Neuron (in vitro differentiated cells): ENCODE measurements around the gene ELP2.
"Not testable (repeated sequence)": the region's sequence is repeated elsewhere in the genome, so short reads cannot be mapped to it uniquely, and the experiment has no call there.

Experiments
- H2AFZ ChIP-seq: one replicate; pipeline ENCODE4 v1.6.1; 2013; ENCODE audit warnings: low read depth, mild to moderate bottlenecking, inconsistent platforms, low read length, moderate library complexity
- H3K27me3 ChIP-seq: one replicate; pipeline ENCODE4 v1.6.1; 2013; ENCODE audit warnings: low read length; ENCODE audit not compliant: insufficient read depth
- H3K36me3 ChIP-seq: one replicate; pipeline ENCODE4 v1.6.1; 2013; ENCODE audit warnings: low read length; ENCODE audit not compliant: insufficient read depth
- H3K4me1 ChIP-seq: one replicate; pipeline ENCODE4 v1.6.1; 2013; ENCODE audit warnings: low read length; ENCODE audit not compliant: insufficient read depth
- H3K4me3 ChIP-seq: 2 replicates; pipeline ENCODE4 v1.5.1; 2013; ENCODE audit warnings: mild to moderate bottlenecking, low read length, moderate library complexity
- H3K9me3 ChIP-seq: one replicate; pipeline ENCODE4 v1.6.1; 2013; ENCODE audit warnings: low read length

Gene ELP2

DNA sequence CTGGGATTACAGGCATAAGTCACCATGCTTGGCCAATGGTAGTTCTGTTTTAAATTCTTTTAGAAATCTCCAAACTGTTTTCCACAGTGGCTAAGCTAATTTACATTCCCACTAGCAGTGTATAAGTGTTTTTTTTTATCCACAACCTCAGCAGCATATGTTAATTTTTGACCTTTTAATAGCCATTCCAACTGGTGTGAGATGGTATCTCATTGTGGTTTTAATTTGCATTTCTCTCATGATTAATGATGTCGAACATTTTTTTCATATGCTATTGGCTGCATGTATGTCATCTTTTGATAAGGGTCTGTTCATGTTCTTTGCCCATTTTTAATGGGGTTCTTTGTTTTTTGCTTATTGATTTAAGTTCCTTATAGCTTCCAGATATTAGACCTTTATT is 77.6 kb downstream of the ELP2 start:
- no peaks in the 10 kb centered on the region for H3K27me3 ChIP-seq
- H3K9me3 ChIP-seq = no peaks in the 10 kb centered on the region
- H3K36me3 ChIP-seq = no peaks in the 10 kb centered on the region
- no peak overlapping the region for H2AFZ ChIP-seq
- no peaks in the 10 kb centered on the region for H3K4me1 ChIP-seq
- no peak overlapping the region for H3K4me3 ChIP-seq

DNA sequence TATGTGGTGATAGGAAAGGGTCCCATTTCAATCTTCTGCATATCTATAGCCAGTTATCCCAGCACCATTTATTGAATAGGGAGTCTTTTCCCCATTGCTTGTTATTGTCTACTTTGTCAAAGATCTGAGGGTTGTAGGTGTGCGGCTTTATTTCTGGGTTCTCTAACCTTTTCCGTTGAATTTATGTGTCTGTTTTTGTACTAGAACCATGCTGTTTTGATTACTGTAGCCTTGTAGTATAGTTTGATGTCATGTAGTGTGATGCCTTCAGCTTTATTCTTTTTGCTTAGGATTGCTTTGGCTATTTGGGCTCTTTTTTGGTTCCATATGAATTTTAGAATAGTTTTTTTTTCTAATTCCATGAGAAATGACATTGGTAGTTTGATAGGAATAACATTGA is 78.3 kb downstream of the ELP2 start:
- not testable (repeated sequence) for H3K4me1 ChIP-seq, H3K9me3 ChIP-seq, H3K36me3 ChIP-seq, H3K4me3 ChIP-seq, H2AFZ ChIP-seq, H3K27me3 ChIP-seq

- Histone ChIP-seq H3K36me3 (no peaks in the 10 kb centered on the region), H3K27me3 (no peaks in the 10 kb centered on the region), H3K9me3 (no peaks in the 10 kb centered on the region), H2AFZ (no peak overlapping the region), H3K4me3 (no peak overlapping the region), H3K4me1 (peaks cover 7% of the 10 kb centered on the region)
Observed at GRCh38 chr18:36211612-36212065, 81.9 kb downstream of the ELP2 start.

GRCh38 chr18:36212301-36213171 is 82.8 kb downstream of the ELP2 start:
- no peaks in the 10 kb centered on the region for H3K36me3 ChIP-seq
- no peaks in the 10 kb centered on the region for H3K27me3 ChIP-seq

GRCh38 chr18:36214811-36215210 is 85.1 kb downstream of the ELP2 start:
- Histone ChIP-seq H3K36me3 (no peaks in the 10 kb centered on the region), H3K9me3 (no peaks in the 10 kb centered on the region), H2AFZ (no peak overlapping the region), H3K27me3 (no peaks in the 10 kb centered on the region), H3K4me3 (no peak overlapping the region), H3K4me1 (peaks cover 7% of the 10 kb centered on the region)

More at GRCh38 chr18:36212301-36213171, 82.8 kb downstream of the ELP2 start:
- Histone ChIP-seq H3K9me3 (no peaks in the 10 kb centered on the region), H3K4me1 (peaks cover 7% of the 10 kb centered on the region), H2AFZ (no peak overlapping the region), H3K4me3 (no peak overlapping the region)

DNA sequence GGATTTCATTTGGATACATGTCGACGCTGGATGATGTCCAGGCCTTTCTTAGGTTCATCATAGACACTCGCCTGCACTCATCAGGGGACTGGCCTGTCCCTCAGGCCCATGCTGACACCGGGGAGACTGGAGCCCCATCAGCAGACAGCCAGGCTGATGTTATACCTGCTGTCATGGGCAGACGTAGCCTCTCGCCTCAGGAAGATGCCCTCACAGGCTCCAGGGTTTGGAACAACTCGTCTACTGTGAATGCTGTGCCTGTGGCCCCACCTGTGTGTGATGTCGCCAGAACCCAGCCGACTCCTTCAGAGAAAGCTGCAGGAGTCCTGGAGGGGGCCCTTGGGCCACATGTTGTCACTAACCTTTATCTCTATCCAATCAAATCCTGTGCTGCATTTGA is 85.9 kb downstream of the ELP2 start:
- H3K27me3 ChIP-seq = no peaks in the 10 kb centered on the region
- H3K36me3 ChIP-seq = no peaks in the 10 kb centered on the region
- H3K4me3 ChIP-seq = no peak overlapping the region
- H3K4me1 ChIP-seq = peaks cover 7% of the 10 kb centered on the region
- no peak overlapping the region for H2AFZ ChIP-seq
- no peaks in the 10 kb centered on the region for H3K9me3 ChIP-seq

DNA sequence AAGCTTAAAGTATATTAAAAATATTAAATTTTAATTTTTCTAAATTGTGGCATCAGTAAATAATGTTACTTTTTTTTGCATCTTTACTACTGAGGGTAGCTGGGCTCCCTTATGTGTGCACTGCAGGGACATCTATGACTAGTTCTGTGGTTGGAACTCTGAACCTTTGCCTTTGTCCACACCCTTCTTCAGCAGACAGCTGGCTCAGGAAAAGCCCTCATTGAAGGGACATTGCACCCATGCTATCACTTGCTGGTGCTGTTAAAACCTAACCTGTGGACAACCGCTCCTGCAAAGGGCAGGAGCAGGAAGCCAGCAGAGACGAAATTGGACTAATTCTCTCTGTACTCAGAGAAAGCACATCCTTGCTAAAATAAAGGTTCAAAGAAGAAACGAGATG is 87.6 kb downstream of the ELP2 start:
- Histone ChIP-seq H3K9me3 (no peaks in the 10 kb centered on the region), H3K4me1 (peaks cover 7% of the 10 kb centered on the region)

GRCh38 chr18:36229188-36229587 is 99.5 kb downstream of the ELP2 start:
- no peaks in the 10 kb centered on the region for H3K4me1 ChIP-seq
- H3K36me3 ChIP-seq = no peaks in the 10 kb centered on the region
- no peak overlapping the region for H3K4me3 ChIP-seq
- H3K9me3 ChIP-seq = no peaks in the 10 kb centered on the region
- H3K27me3 ChIP-seq = no peaks in the 10 kb centered on the region
- H2AFZ ChIP-seq = no peak overlapping the region

More for the DNA sequence above, 87.6 kb downstream of the ELP2 start:
- H3K27me3 ChIP-seq = no peaks in the 10 kb centered on the region
- no peaks in the 10 kb centered on the region for H3K36me3 ChIP-seq
- H3K4me3 ChIP-seq = no peak overlapping the region
- no peak overlapping the region for H2AFZ ChIP-seq
